SKM-1 (cell line): Measurements from ENCODE around the gene TGM2.

ENCODE experiments used
- DNase-seq: peaks from one replicate; lab custom pipeline; 2025; ENCODE audit not compliant: unreplicated experiment; lab: John Stamatoyannopoulos, UW

The TGM2 gene

DNA sequence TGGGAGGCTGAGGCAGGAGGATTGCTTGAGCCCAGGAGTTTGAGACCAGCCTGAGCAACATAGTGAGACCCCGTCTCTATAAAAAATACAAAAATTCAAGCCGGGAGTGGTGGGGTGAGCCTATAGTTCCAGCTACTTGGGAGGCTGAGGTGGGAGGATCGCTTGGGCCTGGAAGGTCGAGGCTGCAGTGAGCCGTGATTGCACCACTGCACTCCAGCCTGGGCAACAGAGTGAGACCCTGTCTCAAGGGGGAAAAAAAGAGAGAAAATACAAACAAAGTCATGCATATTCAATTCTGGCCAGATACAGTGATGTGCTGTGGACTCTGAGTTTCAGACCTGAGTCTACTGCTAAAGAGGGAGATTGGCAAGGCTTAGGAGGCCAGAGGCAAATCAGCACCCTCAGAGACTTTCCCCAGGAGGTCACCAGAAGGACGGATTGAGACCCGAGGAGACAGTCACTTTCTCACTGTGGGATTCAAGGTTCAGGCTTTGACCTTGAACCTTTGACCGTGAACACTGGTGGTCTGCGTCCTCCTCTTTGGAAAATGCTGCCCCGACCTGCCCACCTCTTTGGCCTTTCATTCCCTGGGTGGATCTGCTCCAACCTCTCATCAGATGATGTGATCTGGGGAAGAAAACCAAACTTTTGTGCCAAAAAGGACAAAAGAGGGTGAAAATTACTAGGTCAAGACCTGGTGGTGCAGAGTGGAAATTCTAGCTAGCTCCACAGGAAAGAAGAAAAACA is 31.2 kb downstream of the TGM2 start:
- no peak for DNase-seq

GRCh38 chr20:38132910-38133501 is 32.1 kb downstream of the TGM2 start:
- no peak for DNase-seq

- DNase-seq: no peak
Observed at GRCh38 chr20:38132156-38132909, 32.7 kb downstream of the TGM2 start.

DNA sequence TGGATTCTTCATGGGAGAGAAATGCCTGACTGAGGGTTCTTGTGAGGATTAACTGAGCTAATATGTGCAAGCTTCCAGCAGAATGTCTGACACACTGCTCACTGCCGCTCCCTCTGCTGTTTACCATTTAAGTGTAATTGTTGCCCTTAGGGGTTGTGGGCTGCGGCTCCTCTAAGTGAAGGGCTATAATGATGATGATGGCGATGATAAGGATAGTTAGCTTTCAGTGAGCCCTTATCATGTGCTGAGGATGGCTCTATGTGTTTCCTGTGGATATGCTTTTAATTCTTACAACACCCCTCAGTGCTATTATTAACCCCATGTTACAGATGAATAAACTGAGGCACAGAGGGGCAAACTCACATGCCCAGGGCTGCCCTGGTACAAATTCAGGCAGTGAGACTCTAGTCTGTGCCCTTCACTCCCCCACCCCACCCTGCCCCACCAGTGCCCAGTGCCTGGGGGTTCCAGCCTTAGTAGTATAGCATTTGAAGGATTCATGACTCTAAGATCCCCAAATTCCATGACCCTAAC is 33.4 kb downstream of the TGM2 start:
- DNase-seq: no peak

DNA sequence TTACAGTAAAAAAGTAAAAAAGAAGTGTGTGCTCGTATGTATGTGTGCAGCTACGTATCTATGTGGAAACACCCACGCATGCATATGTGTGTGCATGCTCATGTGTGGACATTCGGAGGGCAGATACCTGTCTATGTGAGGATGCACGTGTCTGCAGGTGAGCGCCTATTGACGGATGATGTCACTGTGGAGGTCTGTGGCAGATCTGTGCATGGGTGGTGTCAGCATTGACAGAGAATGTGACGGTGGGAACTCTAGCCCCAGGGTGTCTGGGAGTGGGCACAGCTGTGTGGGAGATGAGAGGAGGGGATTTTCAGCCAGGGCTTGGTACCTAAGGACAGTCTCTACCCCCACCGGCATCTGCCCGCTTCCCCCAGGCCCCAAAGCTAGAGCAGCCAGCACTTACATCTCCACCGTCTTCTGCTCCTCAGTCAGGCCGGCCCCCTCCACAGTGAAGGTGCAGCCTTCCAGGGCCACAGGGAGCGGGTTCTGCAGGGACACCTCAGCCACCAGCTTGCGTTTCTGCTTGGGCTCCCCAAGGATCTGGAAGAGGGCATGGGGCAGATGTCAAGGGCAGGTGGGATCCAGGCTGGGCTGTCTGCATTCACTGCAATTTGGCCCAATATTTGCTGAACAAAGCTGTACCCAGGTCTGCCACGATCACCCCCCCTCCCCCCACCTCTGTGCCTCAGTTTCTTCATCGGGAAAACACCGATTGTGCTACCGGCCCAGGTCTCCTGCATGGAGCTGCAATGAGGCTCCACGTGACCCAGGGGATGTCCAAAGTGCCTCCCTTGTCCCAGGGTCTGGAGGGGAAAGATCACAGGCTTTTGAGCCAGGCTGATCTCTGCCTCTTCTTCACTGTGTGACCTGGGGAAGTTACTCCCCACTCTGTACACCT is 34.1 kb downstream of the TGM2 start:
- no peak for DNase-seq

DNA sequence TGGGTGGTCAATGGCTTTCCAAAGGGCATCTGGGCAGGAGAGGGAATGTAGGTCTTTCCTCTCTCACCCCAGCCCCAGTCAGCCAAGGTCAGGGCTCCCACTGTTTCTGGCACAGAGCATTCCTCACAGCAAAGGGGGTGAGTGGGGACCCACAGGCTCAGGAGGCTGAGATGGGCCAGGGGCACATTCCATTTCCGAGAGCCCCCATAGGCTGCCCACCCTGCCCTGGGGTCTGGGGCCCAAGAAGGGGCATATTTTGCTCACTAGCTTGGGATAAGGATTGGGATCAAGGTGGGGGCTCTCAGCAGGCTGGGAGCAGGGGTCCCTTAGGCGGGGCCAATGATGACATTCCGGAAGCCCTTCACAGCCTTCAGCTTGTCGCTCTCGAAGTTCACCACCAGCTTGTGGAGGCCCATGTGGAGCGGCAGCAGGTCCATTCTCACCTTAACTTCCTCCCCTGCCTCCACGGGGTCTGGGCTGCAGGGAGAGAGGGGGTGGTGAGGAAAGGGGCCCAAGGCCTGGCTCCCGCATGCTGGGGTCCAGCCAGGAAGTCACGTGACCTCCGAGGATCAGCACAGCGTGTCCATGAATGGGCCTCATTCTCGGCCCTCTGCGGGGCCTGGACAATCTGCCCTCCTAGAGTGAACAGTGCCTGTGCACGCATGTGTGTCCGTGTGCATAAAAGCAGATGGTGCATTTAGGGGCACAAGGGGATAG is 35.0 kb downstream of the TGM2 start:
- DNase-seq: no peak

GRCh38 chr20:38129248-38129865 is 35.7 kb downstream of the TGM2 start:
- DNase-seq: no peak

- no peak for DNase-seq
Observed at GRCh38 chr20:38128691-38129090, 36.4 kb downstream of the TGM2 start.

DNA sequence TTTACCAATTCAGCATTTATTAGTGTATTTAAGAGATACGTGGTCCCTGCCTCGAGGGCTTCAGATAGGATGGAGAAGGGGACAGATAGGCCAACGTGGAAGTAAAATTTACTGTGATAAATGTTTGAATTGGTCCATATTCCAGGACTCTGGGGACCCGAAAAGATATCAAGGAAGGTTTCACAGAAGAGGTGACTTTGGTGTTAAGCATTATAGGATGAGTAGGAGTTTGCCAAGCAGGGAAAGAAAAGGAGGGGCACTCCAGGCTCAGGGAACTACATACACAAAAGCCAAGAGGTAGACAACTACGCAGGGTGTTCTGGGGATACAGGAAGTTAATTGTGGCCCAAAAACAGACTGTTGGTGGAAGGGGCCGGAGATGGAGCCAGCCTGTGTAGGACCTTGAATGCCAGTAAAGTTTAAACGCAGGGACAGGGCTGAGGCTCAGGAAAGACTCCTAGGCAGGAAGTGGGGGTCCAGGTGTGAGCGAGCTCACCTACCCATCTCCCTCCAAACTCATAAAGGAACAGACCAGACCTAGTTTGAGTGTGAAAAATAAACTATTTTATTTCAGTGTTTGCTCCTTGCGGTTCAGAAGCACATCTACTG is 37.0 kb downstream of the TGM2 start:
- DNase-seq: no peak

GRCh38 chr20:38126932-38127621 is 38.0 kb downstream of the TGM2 start:
- DNase-seq: no peak

DNA sequence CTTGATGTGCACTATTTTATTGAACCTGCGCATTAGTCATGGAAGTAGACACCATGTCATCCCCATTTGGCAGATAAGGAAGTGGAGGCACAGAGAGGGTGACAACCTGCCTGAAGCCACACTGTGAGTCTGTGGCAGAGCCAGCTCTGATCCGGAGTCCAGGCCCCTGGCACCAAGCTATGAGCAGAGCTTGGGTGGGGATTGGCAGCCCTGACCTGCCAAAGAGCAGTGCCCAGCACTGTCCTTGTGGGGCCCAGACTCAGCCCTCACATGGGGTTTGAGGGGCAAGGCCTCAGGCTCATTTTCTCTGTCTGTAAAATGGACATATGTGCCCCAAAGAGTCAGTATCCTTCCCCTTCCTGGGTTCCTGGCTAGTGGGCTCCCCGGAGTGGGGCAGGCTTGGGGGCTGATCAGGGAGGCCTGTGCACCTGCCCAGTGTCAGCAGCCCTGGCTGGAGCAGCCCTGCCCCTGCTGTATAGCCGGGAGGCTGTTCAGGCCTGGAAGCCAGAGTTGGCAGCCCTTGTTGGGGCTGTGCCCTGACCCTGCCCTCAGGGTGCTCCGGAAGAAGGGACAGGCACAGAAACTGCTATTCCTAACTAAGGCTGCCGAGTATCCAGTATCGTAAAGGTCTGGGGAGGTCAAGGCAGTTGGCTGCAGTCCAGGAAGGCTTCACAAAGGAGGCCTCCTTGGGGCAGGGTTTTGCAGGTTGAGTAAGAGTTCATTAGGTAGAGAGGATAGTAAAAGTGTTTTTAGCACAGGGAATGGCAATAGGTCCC is 38.7 kb downstream of the TGM2 start:
- DNase-seq: no peak

GRCh38 chr20:38125157-38126056 is 39.7 kb downstream of the TGM2 start:
- DNase-seq: no peak

- DNase-seq: no peak
Observed at GRCh38 chr20:38123021-38123587, 42.0 kb downstream of the TGM2 start.

DNA sequence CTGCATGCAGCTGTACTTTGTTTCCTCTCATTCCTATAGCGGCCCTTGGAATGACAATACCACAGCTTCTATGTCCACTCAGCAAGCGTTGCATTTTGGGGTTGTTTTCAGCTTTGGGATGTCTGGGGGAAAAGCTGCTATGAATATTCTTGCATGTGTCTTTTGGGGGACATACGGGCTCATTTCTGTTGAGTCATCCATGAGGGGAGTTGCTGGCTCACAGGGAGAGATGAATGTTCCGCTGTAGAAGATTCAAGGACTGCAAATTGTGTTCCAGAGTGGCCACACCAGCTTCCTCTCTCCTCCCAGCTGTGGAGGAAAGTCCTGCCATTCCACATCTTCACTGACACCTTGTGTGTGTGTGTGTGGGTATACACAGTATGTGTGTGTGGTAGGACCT is 43.3 kb downstream of the TGM2 start:
- DNase-seq: no peak

DNA sequence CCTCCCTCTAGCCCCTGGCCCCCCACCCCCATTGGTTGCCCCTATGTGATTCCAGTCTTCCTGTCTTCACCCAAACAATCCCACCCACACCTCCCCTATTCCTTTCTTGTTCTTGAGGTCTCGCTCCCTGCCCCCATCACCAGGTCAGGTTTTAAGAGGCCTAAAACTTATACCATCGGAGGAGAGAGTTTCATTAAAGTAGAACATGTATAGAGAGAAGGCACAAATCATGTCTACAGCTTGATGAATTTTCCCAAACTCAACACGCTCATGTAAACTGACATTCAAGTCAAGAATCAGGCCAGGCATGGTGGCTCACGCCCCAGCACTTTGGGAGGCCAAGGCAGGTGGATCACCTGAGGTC is 44.5 kb downstream of the TGM2 start:
- DNase-seq: no peak

DNA sequence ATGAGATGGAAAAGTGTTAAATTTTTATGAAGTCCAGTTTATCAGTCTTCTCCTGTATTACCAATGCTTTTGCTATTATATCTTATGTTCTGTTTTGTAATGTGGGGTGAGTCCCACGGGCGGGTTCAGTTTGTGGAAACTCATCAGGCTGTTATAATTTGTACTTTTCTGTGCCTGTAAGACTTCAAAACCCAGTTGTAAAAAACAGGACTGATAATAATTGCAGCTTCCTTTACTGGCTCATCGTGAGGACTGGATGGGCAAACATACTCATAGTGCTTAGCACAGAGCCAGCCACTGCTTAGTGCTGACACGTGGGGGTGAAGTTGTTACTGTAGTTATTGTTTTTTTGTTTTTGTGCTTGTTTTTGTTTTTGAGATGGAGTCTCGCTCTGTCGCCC is 45.6 kb downstream of the TGM2 start:
- no peak for DNase-seq

DNA sequence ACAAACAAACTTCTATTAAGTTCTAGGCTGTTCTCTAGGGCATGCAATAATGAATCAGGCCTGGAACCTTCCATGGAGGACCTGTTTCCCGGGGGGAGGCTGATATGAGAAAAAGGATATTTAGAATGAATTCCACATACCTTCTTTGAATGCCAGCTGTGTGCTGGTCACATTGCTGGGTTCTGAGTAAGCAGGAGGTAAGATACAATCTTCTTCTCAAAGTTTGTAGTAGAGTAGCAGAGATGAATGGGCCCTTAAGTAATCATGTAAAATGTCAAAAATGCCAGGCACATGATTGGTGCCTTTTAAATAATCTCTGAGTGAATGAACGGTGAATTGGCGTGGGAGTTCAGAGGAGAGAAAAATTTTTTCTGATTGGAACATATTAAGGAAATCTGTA is 47.4 kb downstream of the TGM2 start:
- no peak for DNase-seq
